ENCODE measurements around the gene ZNF280B.

DNA sequence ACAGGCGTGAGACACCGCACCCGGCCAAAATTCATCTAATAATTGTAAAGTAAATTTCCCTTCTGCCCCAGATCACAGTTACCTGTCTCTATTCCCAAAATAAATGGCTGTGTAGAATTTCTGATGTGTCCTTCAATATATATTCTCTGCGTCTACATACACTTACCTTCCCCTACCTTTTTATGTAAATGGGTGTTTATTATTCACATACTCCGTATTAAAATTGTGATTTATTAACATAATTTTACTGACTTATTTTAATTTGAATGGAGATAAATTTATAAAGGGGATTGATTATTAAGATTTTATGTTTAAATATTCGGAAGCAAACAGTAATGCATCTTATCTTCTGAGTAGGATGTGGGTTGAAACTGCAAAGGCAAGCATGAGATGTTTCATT, 28.0 kb upstream of the ZNF280B start:
- TF ChIP-seq, protein P1, sequence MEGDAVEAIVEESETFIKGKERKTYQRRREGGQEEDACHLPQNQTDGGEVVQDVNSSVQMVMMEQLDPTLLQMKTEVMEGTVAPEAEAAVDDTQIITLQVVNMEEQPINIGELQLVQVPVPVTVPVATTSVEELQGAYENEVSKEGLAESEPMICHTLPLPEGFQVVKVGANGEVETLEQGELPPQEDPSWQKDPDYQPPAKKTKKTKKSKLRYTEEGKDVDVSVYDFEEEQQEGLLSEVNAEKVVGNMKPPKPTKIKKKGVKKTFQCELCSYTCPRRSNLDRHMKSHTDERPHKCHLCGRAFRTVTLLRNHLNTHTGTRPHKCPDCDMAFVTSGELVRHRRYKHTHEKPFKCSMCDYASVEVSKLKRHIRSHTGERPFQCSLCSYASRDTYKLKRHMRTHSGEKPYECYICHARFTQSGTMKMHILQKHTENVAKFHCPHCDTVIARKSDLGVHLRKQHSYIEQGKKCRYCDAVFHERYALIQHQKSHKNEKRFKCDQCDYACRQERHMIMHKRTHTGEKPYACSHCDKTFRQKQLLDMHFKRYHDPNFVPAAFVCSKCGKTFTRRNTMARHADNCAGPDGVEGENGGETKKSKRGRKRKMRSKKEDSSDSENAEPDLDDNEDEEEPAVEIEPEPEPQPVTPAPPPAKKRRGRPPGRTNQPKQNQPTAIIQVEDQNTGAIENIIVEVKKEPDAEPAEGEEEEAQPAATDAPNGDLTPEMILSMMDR (conservative IDR thresholded peaks at IDR 0.05) = no peak
- no peak for TF ChIP-seq EZH2 (IDR thresholded peaks at IDR 0.05; ENCODE audit: low read depth)
